ENCODE results near the gene SLC25A21. TPM values are rescaled to one million over a fixed set of nuclear protein-coding genes. Genes with fewer than 3 reads are reported as not detected.
"Not testable (repeated sequence)": the region's sequence is repeated elsewhere in the genome, so short reads cannot be mapped to it uniquely, and the experiment has no call there.

Gene SLC25A21
- total RNA-seq, 1 donor from 2014 or later = not detected

DNA sequence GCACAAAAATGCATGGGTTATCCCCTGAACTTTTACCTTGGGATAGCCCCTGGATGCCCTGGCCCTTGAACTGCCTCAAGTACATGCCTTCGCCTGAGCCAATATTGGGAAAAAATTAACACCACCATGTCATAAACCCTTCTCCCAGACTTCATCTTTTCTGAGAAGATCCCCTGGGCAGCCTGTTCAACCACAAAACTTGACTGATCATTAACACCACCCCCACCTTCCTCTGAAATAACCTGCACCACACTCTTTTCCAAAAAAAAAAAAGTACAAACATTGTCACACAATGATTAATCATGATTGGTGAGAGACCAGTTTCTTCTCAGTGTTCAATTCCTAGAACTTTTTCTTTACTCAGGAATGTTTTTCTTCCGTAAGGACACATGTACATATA lies 292.8 kb downstream of the SLC25A21 start:
- intact Hi-C loops (cut with micrococcal nuclease) = no loop called here

DNA sequence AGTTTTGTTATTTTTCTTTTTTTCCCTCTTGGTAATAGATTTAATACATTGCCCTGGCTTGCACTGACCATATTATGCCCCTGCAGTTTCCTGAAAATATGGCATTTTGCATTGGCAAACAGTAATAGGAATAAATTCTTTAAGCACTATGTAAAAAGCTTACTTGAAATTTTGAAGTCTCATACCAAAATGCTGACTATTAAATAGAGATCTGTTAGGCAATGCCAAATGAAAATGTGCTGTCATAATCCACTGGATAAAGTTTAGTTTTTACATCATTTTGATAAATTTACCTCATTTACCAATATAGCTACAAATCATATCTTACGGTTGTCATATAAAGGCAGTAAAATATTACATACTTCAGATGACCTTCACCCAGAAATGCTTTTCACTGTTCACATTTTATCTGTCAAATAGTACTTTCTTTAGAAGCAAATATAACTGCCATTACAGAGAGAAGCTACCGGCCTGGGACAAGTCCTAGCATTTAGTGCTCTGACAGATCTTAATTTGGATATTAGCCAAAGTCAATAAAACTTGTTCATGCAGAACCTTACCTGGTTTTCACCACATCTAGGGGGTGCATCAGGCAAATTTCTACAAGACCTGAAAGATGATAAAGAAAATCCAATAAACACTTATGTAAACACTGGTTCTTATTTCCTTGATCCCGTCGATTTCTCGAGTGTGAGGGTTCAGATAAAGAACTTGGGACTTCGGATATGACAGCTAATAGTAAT lies 297.8 kb downstream of the SLC25A21 start:
- intact Hi-C loops (cut with micrococcal nuclease) = no loop called here

DNA sequence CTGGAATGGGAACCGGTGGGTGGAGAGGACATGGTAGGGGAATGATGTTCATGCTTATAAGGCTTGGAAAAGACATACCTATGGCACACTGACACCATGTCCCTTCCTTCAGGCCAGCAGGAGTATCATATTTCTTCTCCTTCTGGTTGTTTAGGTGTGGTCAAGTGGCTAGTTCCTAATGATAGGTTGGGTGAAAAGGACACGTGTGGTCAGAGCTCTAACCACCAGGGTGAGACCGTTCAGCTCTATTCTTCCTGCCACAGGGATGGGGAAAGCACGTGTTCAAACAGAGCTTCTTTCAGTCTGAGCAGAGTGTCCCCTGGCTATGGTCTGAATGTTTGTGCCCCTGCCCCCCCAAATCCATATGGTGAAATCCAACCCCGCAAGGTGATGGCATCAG lies 301.6 kb downstream of the SLC25A21 start:
- intact Hi-C loops (cut with micrococcal nuclease) = no loop called here

DNA sequence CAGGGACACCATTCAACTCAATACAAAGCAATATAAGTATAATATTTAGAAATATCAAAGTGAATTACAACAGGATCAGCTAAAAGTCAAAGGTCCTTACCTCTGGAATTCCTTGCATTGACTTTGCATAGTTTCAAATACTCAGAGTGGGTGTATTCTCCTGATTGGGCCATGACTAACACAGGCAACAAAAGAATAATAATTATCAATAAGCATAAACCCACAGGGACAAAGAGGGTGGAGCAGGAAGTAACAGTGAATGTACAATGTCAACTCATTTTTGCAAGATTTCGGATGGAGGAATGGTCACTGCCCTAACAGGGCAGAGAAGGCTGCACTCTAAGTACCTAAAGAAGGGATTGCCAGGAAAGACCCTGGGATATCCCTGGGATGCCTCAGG lies 303.3 kb downstream of the SLC25A21 start:
- intact Hi-C loops (cut with micrococcal nuclease) = no loop called here

DNA sequence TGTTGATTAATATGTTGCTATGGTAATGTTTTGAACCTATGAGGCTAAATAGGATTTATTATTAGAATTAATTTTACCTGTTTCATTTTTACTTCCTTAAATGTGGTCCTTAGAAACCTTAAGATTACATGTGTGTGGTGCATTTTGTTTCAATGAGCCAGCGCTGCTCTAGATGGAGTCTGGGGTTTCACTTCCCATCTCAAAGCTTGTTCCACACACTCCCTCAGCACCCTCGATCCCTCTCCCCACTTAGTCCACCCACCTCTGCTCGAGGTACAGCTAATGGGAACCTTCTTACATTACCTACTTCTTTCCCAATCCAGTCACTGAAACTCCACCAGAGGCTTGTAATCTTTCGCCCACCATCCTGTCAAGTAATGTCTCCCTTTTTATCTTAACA lies 305.5 kb downstream of the SLC25A21 start:
- intact Hi-C loops (cut with micrococcal nuclease) = no loop called here

DNA sequence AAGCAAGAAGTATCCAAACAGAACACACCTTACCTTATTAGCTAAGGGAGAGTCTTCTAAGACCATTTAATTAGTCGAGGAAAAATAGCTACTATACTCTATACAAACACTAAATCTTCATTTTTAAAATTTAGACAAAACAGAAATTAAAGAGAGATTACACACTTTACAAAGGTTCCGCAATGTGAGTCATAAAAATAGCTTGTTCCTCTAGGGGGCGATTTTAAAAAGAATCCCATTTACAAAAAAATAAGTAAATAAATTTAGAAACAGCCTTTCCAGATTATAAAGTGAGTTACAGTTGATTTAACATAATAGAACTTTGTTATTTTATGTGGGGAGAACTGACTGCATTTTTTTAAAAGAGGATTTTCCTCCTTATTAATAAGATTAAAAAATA lies 309.1 kb downstream of the SLC25A21 start:
- intact Hi-C loops (cut with micrococcal nuclease) = no loop called here

DNA sequence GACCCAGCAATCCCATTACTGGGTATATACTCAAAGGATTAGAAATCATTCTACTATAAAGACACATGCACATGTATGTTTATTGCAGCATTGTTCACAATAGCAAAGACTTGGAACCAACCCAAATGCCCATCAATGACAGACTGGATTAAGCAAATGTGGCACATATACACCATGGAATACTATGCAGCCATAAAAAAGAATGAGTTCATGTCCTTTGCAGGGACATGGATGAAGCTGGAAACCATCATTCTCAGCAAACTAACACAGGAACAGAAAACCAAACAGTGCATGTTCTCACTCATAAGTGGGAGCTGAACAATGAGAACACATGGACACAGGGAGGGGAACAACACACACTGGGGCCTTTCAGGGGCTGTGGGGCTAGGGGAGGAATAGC lies 310.2 kb downstream of the SLC25A21 start:
- intact Hi-C loops (cut with micrococcal nuclease) = not testable (repeated sequence)

DNA sequence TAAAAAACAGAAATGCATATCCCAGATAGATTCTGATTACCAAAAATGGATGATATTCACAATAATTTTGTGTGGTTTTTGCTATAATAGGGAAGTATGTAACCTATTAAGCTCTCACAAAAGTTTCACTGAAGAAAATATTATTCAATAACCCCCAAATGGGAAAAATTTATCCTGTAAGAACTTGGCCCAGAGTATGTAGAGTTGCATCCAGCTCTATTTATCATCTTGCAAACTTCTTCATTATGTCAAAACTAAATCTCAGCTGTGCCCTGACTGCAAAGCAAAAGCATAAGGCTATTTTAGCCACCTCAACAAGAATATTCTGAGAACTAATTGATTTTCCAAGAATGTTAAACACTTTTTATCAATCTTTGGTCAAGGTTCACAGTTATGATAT lies 311.6 kb downstream of the SLC25A21 start:
- intact Hi-C loops (cut with micrococcal nuclease) = no loop called here

DNA sequence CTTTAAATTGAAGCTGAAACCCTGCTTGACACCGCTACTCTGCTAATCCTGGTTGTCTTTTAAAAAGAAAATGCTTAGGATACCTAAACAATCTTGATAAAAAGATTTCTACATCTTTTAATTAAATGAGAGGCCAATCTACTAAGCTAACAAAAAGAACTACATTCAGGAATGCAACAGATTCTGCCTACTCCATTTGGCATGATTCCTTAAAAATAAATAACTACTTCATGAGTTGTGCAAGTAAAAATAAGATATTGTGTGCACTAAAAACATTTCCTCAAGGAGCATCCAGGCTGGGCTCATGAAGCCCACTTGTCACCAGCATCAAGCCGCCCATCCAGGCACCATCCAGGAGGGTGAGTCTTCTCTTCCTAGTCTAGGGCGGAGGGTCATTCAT lies 313.3 kb downstream of the SLC25A21 start:
- intact Hi-C loops (cut with micrococcal nuclease) = no loop called here

DNA sequence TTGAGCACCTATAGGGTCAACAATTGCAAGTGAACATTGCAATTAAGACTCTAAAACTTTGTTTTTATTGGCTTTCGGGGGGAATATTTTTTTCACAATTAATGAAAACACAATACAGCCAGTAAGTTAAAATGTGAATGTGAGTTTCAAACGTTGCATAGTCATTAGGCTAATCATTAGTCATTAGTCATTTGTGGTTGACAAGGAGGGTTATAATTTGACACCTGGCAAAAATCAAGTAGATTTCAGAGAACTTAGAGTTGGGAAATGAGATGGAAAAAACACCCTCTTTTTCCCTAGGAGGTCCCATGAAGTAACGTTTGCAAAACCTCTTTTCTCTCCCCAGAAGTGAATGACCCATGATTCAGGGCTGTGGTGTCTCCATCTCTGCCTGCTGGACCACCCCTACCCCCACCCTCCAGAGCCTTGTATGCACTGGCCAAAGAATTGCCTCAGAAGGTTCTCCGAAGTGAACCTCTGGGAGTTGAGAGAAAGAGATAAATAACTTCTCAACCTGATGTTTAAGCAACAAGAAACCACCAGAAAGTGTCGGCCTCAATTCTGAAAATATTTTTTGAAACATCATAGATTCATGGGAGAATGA lies 314.5 kb downstream of the SLC25A21 start:
- intact Hi-C loops (cut with micrococcal nuclease) = no loop called here

DNA sequence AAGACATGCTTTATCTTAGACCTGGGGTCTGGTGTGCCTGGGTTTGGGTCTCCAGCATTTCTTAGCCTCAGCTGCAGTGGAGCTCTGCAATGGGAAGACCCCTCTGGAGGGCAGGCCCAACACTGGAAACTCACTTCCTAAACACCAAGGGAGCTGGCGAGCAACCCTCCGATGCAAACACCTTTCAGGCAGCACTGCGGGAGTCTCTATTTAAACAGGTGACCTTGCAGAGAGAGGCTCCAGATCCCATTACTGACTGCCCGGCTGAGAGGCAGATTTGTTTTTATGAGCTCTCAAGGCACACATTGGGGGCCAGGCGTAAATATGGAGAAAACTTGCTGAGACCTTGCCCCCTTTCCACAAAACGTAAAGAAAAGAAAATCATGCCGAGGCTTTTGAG lies 315.3 kb downstream of the SLC25A21 start:
- intact Hi-C loops (cut with micrococcal nuclease) = no loop called here

DNA sequence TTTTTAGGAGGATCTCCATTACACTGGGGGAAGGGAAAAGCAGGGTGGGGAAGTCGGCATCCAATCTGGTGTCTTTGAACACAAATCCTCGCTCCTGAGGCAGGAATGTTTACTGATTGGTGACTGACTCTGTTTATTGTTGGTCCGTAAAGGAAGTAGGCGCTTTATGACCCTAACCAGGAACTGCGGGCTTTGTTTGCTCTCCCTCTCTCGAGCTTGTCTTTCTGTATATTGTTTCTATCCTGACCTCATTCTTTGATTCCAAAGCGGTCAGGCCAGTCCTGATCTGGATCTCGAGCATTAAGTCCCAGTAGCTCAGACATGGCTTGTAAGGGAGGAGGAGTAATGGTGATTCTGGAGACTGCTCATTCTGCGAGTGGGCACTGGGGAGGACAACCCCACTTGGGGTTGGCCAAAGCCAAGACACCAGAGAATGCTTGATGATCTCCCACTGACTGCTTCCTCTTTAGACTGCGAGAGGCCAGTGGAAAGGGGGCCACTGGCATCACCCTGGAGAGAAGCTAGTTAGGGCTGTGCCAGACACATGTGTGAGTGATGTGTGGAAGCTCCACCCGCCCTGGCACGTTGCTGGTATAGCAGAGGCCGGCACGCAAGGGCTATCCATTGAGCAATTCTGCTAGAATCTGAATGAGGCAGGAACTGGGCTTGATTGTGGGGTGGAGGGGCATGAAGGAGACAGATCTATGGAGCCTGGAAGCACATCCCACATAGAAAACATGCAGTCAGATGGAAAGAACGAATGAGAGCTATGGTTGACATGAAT lies 316.1 kb downstream of the SLC25A21 start:
- intact Hi-C loops (cut with micrococcal nuclease) = no loop called here

DNA sequence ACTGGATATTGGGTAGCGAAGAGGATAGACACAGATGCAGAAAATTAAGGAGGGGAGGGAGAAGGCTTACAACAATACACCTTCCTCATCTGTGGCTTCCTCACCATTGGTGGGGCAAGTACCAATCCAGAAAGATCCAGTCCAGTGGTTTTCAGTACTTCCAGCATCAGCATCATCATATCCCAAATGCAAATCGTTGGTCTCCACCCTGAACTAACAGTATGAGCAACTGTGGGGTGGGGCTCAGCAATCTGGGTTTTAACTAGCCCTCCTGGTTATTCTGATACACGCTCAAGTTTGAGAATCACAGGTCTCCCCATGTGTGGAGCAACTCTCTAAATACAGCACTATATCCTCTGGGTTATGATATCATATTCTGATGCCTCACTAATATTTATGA lies 317.0 kb downstream of the SLC25A21 start:
- intact Hi-C loops (cut with micrococcal nuclease) = no loop called here

DNA sequence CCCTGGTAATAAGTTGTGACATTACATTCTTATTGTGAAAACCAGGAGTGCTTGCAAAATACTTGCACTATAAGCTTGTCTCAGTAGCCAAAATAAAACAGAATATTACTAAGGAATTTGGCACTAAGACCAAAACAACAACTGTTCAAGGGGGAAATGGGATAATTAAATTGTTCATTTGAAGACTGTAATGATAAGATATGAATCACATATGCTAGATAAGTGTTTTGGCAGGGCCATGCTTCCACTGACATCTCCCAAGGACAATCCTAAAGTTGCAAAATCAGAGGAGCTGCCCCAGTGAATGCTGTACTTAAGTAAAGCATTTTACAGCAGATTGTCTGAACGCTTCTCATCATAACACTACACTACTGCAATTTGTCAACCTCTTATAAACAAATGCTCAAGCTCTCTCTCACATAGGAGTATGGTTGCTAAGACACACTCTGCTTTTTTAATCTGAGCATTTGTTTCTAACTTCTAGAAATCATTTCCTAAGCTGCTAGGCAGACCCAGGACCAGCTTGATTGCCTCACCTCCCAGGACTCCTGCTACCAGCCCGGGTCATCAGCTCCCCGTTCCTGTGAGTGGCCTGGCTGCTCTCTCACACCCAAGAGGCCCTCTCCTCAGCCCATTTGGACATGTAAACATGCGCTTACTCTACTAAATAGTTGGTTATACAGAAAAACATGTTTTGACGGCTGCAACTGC lies 319.3 kb downstream of the SLC25A21 start:
- intact Hi-C loops (cut with micrococcal nuclease) = no loop called here

DNA sequence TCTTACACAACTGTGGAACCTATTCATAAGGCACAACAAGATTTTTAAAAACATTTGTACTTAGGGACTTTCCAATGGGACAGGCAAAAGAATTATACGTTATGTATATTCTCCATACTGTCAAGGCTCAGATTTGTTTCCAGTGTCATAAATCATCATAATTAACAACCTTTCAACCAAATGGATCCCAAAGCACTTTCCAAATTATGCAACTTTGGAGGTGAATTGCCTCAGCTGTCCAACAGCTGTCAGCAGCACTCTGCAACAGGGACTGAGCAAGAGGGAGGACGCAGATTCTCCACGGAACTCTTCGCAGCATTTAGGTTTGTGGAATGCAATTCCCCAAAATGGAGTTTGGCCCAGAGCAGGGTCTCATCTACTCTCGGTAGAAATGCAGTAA lies 324.2 kb downstream of the SLC25A21 start:
- intact Hi-C loops (cut with micrococcal nuclease) = no loop called here

DNA sequence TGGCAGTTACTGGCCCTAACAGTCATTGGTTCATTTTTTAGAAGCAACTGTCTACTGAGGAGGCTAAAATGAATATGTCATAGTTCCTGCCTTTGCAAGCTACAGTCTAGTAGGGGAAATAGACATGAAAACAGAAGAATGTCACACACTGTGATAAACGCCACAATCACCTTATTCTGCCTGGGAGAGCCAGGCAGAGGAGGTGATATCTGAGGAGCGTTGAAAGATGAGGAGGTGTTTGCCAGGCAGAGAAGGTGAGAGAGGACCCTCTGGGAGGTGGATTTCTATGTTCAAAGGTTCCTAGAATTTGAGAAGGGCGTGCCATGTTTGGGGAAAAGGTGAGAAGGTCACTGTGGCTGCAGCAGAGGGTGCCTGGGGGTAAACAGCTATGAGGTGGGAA lies 325.0 kb downstream of the SLC25A21 start:
- intact Hi-C loops (cut with micrococcal nuclease) = no loop called here

DNA sequence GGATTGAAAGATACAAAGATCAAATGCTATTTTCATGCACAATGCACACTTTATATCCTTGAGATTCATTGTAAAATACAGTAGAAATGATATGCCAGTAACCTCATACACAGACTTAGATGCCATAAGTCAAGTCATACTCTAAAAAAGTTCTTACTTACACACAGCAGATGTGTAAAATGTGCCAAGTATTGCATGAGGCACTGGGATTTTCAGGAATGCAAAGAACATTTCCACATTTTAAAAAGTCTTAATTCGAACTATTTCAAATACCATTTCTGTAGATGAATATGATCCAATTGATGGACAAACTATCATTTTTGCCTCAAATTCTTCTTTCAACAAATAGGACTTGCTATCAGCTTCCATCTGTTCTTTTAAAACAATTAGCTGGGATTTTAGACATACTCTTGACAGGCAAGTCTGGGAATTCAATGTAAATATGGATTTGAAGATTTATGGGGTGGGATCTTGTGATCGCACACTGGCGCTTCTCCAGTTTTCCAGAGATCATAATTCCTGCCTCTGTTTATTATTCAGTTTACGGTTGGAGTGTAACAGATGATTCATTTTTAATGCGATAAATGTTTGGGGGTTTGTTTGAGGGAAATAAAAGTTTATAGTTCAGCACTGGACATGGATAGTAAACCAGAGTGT lies 326.9 kb downstream of the SLC25A21 start:
- intact Hi-C loops (cut with micrococcal nuclease) = no loop called here

DNA sequence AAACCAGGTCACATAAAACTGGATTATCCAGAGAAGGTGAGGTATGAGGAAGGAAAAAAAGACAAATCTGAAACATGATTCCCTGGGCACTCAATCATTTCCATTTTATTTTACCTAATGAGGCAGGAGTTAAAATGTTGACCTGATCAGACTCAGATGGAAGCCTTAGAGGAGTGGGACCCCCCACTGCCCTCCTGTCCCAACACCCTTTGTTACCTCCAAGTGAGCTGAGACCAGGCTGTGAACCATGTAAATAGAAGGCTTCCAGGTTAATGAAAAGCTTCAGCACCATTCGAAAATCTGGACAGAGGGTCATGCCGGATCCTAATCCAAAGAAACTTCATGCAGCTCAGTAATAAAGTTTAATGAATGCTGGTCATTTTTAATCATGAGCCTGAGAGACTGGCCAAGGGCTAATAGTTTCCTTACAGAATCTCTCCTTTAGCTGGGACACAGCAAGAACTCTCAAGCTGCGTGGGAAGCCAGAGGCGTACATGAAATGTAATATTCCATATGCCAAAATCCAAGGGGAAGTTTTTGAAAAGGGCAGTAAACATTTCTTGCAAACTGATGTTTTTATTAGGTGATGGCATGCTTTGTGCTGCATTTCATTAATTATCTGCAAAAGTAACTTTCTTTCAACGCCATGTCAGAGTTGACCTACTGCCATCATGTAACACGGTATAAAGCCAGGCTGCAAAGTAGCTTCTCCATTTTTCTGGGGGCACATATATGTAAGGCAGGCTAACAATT lies 327.8 kb downstream of the SLC25A21 start:
- intact Hi-C loops (cut with micrococcal nuclease) = no loop called here

DNA sequence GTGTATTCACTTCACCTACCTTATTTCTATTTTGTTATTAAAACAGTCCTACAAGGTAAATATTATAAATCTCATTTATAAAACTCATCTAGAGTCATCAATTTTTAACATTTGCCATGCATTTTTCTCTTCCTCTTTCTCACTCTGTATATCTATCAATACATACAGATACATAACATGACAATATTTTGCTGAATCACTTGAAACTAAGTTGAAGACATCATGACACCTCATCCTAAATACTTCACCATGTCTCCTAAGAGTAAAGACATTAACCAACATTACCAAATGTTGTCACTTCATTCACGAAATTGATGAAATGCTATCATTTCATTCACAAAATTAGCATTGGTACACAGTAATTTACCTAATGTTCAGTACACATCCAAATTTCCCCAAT lies 329.0 kb downstream of the SLC25A21 start:
- intact Hi-C loops (cut with micrococcal nuclease) = no loop called here

DNA sequence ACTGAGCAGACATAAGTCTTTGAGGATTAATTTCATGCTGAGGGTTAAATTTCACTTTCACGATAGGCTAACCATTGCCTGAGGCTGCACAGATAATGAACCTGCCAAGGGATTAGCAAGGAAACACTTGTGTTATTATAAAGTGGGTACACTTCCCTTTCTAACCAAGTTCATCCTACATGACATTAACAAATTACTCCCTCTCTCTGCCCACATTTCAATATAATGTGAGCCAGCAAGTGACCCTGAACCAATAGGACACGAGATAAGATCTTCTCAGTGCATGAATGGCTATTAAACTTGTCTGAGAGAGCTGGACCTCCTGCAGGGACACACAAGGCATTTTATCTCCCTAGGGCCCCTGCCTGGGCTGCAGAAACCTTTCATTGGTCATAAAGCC lies 337.3 kb downstream of the SLC25A21 start:
- intact Hi-C loops (cut with micrococcal nuclease) = no loop called here

DNA sequence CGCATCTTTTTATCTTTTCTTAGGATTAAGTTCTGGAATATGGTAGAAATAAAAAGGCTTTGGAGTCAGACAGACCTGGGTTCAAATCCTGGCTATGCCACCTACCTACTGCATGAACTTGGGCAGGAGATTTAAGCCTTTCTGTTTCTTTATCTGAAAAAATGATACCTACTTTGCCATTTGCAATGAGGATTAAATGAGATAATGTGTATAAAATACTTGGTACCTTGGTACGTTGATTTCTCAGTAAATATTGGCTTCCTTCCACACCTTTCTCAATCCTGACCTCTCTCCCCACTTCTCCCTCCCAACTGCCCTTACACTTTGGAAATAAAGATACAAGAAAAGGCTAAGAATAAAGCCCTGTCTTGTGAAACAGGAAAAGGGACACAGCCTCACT lies 338.1 kb downstream of the SLC25A21 start:
- intact Hi-C loops (cut with micrococcal nuclease) = no loop called here
